HG02973 (cell line): ENCODE data around the gene TRNT1.

Experiments
- ATAC-seq: cut with Tn5 transposase; IDR thresholded peaks from one replicate; pipeline ENCODE4 v1.9.1; 2021; ENCODE audit warnings: moderate library complexity; ENCODE audit not compliant: unreplicated experiment

Gene TRNT1

GRCh38 chr3:3177861-3178497 lies 51.2 kb downstream of the TRNT1 start:
- no peak for ATAC-seq

GRCh38 chr3:3178498-3179328 lies 52.0 kb downstream of the TRNT1 start:
- no peak for ATAC-seq

GRCh38 chr3:3179407-3180094 lies 52.8 kb downstream of the TRNT1 start, which contains the start of gene CRBN:
CRBN (minus strand) TSS chr3:3179691; CDS start chr3:3179687, 4 bp downstream.
- peak; percentile 99 for ATAC-seq

GRCh38 chr3:3180456-3180855 lies 53.7 kb downstream of the TRNT1 start:
- ATAC-seq, result no peak

GRCh38 chr3:3184876-3185275 lies 58.1 kb downstream of the TRNT1 start:
- no peak for ATAC-seq

- ATAC-seq, result no peak
These were observed 62.5 kb downstream of the TRNT1 start for GRCh38 chr3:3189102-3189727.

GRCh38 chr3:3189961-3190360 lies 63.2 kb downstream of the TRNT1 start:
- ATAC-seq, result no peak

GRCh38 chr3:3191675-3192285 lies 65.0 kb downstream of the TRNT1 start:
- ATAC-seq, result no peak

GRCh38 chr3:3192286-3192675 lies 65.5 kb downstream of the TRNT1 start:
- no peak for ATAC-seq

GRCh38 chr3:3194861-3195260 lies 68.1 kb downstream of the TRNT1 start:
- ATAC-seq, result no peak

- no peak for ATAC-seq
These were observed 69.6 kb downstream of the TRNT1 start for GRCh38 chr3:3196148-3196861.
